Posterior vena cava (tissue), 2 donors: Measurements from ENCODE around the gene RNU6-1. TPM values are rescaled to one million over a fixed set of nuclear protein-coding genes. Genes with fewer than 3 reads are reported as not detected.

Source experiments
- DNase-seq: peaks from one replicate; pipeline ENCODE4 v3.0.0-alpha.2; 2020; ENCODE audit warnings: low spot score
- intact Hi-C, 2 donors: fragments of 100-400 bp; cut with DNase I; formaldehyde crosslinking; loops; one replicate each; pipeline versions ENCODE4 v1.14.1 to v1.14.2; 2022 to 2023
- total RNA-seq, 2 donors: library from RNA; stranded (reverse); fragmentation: NEBNext Ultra II Directional; extraction: Animal tissue kit (Norgen Biotek cat#: 25700); gene quantifications; one replicate each; pipeline ENCODE4 v1.2.1, GENCODE V29; 2021
- donor health status: DM: yes; HTN: yes; CAD: no.
- donor health status: DM: yes; HTN: yes; CAD: no.

The RNU6-1 gene
- total RNA-seq, 2 donors from 2014 or later = not detected

GRCh38 chr15:67790610-67791319, 49.1 kb downstream of the RNU6-1 start:
- intact Hi-C loops = no loop called here
- DNase-seq = no peak

Other genes with a start within 250 kb of the RNU6-1 start
- under 1 TPM; 0.51 to 0.76 TPM for gene SKOR1, start 14.5 kb downstream of the RNU6-1 start, total RNA-seq
- 10 to 100 TPM; 43.1 to 59.2 TPM for gene PIAS1, start 214.3 kb upstream of the RNU6-1 start, total RNA-seq